Measurements from ENCODE around the gene SELENOS.

DNA sequence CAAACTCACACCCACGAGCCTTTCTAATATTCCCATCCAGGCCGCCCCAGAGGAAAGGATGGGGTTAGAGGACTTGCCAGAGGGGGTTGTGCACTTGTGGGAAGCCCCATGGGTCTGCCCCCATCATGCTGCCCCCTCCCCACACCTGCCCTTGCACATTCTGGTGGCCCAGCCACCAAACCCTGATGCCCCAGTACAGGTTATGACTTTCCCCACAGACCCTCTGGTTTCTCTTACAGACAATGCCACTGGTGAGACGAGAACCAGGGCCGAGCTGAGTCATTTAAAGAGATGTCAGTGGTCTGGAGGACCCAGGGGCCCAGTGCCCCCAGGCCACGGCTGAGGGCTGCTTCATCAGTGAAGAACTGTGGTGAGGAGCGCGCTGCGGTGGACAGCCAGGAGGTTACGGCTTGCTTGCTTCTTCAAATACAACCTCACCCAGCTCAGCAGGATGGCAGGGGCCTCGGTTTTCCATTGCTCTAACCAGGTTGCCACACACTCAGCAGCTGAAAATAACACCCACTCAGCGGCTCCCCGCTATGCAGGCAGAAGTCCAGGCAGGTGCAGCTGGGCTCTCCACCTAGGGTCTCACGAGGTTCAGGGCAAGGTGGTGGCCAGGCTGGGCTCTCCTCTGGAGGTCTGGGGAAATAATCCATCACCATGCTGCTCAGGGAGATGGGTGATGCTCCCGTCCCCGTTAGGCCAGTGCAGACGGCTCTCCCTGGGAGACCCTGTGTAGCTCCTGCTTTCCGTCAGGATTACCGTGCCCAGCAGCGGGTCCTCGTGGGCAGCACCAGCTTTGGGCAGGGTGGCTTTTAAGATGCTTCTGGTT lies 31.5 kb upstream of the SELENOS start:
- TF ChIP-seq, protein P1, sequence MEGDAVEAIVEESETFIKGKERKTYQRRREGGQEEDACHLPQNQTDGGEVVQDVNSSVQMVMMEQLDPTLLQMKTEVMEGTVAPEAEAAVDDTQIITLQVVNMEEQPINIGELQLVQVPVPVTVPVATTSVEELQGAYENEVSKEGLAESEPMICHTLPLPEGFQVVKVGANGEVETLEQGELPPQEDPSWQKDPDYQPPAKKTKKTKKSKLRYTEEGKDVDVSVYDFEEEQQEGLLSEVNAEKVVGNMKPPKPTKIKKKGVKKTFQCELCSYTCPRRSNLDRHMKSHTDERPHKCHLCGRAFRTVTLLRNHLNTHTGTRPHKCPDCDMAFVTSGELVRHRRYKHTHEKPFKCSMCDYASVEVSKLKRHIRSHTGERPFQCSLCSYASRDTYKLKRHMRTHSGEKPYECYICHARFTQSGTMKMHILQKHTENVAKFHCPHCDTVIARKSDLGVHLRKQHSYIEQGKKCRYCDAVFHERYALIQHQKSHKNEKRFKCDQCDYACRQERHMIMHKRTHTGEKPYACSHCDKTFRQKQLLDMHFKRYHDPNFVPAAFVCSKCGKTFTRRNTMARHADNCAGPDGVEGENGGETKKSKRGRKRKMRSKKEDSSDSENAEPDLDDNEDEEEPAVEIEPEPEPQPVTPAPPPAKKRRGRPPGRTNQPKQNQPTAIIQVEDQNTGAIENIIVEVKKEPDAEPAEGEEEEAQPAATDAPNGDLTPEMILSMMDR (IDR thresholded peaks at IDR 0.05; ENCODE audit: low read length): no peak
- TF ChIP-seq EZH2 (IDR thresholded peaks at IDR 0.05; ENCODE audit: borderline replicate concordance, low read length): no peak
